ENCODE data around the gene HDGF.
A peak's percentile ranks its signal among the peaks of the same experiment; 100 is the strongest.

The HDGF gene

GRCh38 chr1:156743367-156744302, 7.8 kb downstream of the HDGF start:
- no peak for TF ChIP-seq CTCF (IDR thresholded peaks at IDR 0.05; ENCODE audit: low read depth, low read length)
- DNase-seq (ENCODE audit: low read depth, low spot score) = no peak
- in situ Hi-C loops (cut with HindIII; ENCODE audit: low sequenced_read_pairs) = no loop called here
- H3K4me3 ChIP-seq (ENCODE audit: low read depth, low read length) = no peak overlapping the region

GRCh38 chr1:156742801-156743200, 8.7 kb downstream of the HDGF start:
- in situ Hi-C loops (cut with HindIII; ENCODE audit: low sequenced_read_pairs) = no loop called here
- no peak overlapping the region for H3K4me3 ChIP-seq (ENCODE audit: low read depth, low read length)
- no peak for TF ChIP-seq CTCF (IDR thresholded peaks at IDR 0.05; ENCODE audit: low read depth, low read length)
- DNase-seq (ENCODE audit: low read depth, low spot score) = no peak

GRCh38 chr1:156742017-156742416, 9.5 kb downstream of the HDGF start:
- no peak overlapping the region for H3K4me3 ChIP-seq (ENCODE audit: low read depth, low read length)
- no peak for DNase-seq (ENCODE audit: low read depth, low spot score)
- in situ Hi-C loops (cut with HindIII; ENCODE audit: low sequenced_read_pairs) = no loop called here
- TF ChIP-seq CTCF (IDR thresholded peaks at IDR 0.05; ENCODE audit: low read depth, low read length) = no peak

GRCh38 chr1:156741481-156741983, 9.9 kb downstream of the HDGF start:
- TF ChIP-seq CTCF (IDR thresholded peaks at IDR 0.05; ENCODE audit: low read depth, low read length) = no peak
- H3K4me3 ChIP-seq (ENCODE audit: low read depth, low read length) = peak overlapping the region; percentile 13
- in situ Hi-C loops (cut with HindIII; ENCODE audit: low sequenced_read_pairs) = no loop called here
- DNase-seq (ENCODE audit: low read depth, low spot score) = no peak

- DNase-seq (ENCODE audit: low read depth, low spot score) = peak; percentile 99
- no peak for TF ChIP-seq CTCF (IDR thresholded peaks at IDR 0.05; ENCODE audit: low read depth, low read length)
- peak within 1 kb of the TSS; percentile 83 for H3K4me3 ChIP-seq (ENCODE audit: low read depth, low read length)
- in situ Hi-C loops (cut with HindIII; ENCODE audit: low sequenced_read_pairs) = no loop called here
These were observed 10.6 kb downstream of the HDGF start, which contains the start of gene MRPL24 for GRCh38 chr1:156740741-156741480. MRPL24 (minus strand) TSS chr1:156741088; CDS start chr1:156738704, 2,384 bp downstream.

GRCh38 chr1:156740237-156740740, 11.2 kb downstream of the HDGF start:
- H3K4me3 ChIP-seq (ENCODE audit: low read depth, low read length) = peak overlapping the region; percentile 83
- in situ Hi-C loops (cut with HindIII; ENCODE audit: low sequenced_read_pairs) = no loop called here

More at GRCh38 chr1:156740237-156740740, 11.2 kb downstream of the HDGF start:
- TF ChIP-seq CTCF (IDR thresholded peaks at IDR 0.05; ENCODE audit: low read depth, low read length) = no peak
- no peak for DNase-seq (ENCODE audit: low read depth, low spot score)

Measured in astrocyte of the spinal cord (primary cell).